Sigmoid colon (tissue), 7 donors: ENCODE results near the gene ETF1. TPM values are rescaled to one million over a fixed set of nuclear protein-coding genes. Genes with fewer than 3 reads are reported as not detected.
A peak's percentile ranks its signal among the peaks of the same experiment; 100 is the strongest.

ENCODE experiments used
- DNase-seq: peaks from one replicate; pipeline ENCODE4 v3.0.0-alpha.2; 2019
- H3K27ac ChIP-seq, 4 donors: fragments of 200-600 bp; sonication (generic); one replicate each; pipeline ENCODE4 v1.5.1; 2016 to 2019; ENCODE audit warnings: mild to moderate bottlenecking in 1 of 4
- H3K27me3 ChIP-seq, 3 donors: fragments of 200-600 bp; sonication (generic); one replicate each; pipeline ENCODE4 v1.5.1; 2019; ENCODE audit warnings: mild to moderate bottlenecking in 1 of 3
- H3K36me3 ChIP-seq, 4 donors: fragments of 200-600 bp; sonication (generic); one replicate each; pipeline ENCODE4 v1.5.1; 2016 to 2019
- H3K4me1 ChIP-seq, 4 donors: fragments of 200-600 bp; sonication (generic); one replicate each; pipeline ENCODE4 v1.5.1; 2017 to 2019
- H3K4me3 ChIP-seq, 4 donors: fragments of 200-600 bp; sonication (generic); one replicate each; pipeline ENCODE4 v1.5.1; 2017 to 2019; ENCODE audit warnings: mild to moderate bottlenecking in 2 of 4, moderate library complexity in 1 of 4
- H3K9me3 ChIP-seq, 4 donors: fragments of 200-600 bp in 3 of 4; sonication (generic) in 3 of 4; one replicate each; pipeline versions ENCODE4 v1.5.1 to v1.6.1; 2013 to 2019
- EP300 ChIP-seq, 4 donors: sonication (generic); formaldehyde crosslinking; IDR thresholded peaks; one replicate each; pipeline ENCODE4 v1.6.1; 2017; ENCODE audit warnings: antibody characterized with exemption in 4 of 4
- POLR2A ChIP-seq, 2 donors: fragments of 450-650 bp; IDR thresholded peaks; one replicate each; pipeline ENCODE4 v1.6.1; 2016; ENCODE audit warnings: antibody characterized with exemption in 2 of 2, mild to moderate bottlenecking in 2 of 2, moderate library complexity in 2 of 2
- POLR2AphosphoS5 ChIP-seq, 4 donors: sonication (generic); formaldehyde crosslinking; IDR thresholded peaks; one replicate each; pipeline ENCODE4 v1.6.1; 2017; ENCODE audit warnings: antibody characterized with exemption in 4 of 4
- WGBS, 2 donors: extraction: QIAGEN DNeasy Blood & Tissue Kit; methylation state at CpG; one replicate each; pipeline ENCODE4 v1.1.7; 2013; 5-methylcytosine and 5-hydroxymethylcytosine counted together
- intact Hi-C: fragments of 100-400 bp; cut with DNase I; formaldehyde crosslinking; loops from one replicate; pipeline ENCODE4 v1.15.1; 2023
- polyA plus RNA-seq, 3 donors: library from polyadenylated mRNA; stranded (reverse); fragments of 200-250 nt; gene quantifications; one replicate each; pipeline ENCODE4 v1.2.3, GENCODE V29; 2013
- total RNA-seq, 4 donors: library from RNA; depleted of rRNA; stranded (reverse); fragments of >200 nt; gene quantifications; one replicate each; pipeline ENCODE4 v1.1.0, GENCODE V29; 2016
- TF ChIP-seq, protein P1 (sequence below), 4 experiments: fragments of 450-650 bp in 3 of 4; fragments of 200-600 bp in 1 of 4; IDR thresholded peaks; one replicate each; pipeline ENCODE4 v1.5.1; 2016 to 2019; ENCODE audit warnings: antibody characterized with exemption in 4 of 4, mild to moderate bottlenecking in 3 of 4, moderate library complexity in 2 of 4
- donor health status: healthy with polysubstance abuse.
- donor health status: Bipolar disorder and iron deficiency.
- donor health status: healthy.

Gene ETF1
- total and polyA plus RNA-seq, 7 donors: 49.9 to 117 (median 67.0) TPM

DNA sequence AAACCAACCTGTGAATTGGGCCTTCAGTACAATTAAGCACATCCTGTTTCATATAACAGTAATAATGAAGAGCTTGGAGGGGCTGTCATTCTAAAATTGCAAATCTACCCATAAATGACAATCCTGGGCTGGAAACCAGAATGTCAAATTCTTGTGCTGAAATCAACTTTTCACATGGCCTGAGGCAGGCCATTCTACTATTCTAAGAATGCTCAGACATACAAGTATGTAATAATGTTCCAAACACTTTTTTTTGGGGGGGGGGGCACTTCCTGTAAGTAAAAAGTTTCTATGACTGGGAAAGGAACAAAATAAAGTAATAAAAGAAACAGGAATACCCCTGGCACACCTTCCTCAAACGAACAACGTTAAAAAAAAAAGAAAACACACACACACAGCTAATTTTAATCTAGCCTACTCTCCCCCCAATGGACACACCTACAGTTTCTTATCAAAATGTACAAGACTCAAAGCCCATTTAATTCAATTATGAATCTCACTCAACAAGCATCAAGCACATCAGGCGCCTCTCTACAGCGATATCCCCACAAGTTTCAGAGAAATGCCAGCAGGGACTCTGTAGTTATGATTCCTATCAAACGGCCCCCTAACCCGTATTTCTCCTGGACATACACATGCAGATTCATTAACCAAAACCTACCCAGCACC, 1.4 kb downstream of the ETF1 start:
- H3K4me3 ChIP-seq: peak overlapping the region; percentile 85 to 99 (median 96)
- peaks cover 0 to 68% (median 61%) of the 10 kb centered on the region in 4 donors for H3K4me1 ChIP-seq
- H3K27ac ChIP-seq: peak overlapping the region; percentile 95 to 100 (median 96)
- WGBS, 2 donors: 2 to 10% methylated on average over 6 of the region's 6 CpGs
- H3K27me3 ChIP-seq: no peaks in the 10 kb centered on the region
- DNase-seq: no peak
- intact Hi-C loops: loop anchor here (2.0 kb wide), 2 partner anchors 33 to 77 kb away; partner anchors contain the start of genes EGR1 and HSPA9
- H3K9me3 ChIP-seq: no peaks in the 10 kb centered on the region
- TF ChIP-seq POLR2A (IDR thresholded peaks at IDR 0.05) (no peak), POLR2AphosphoS5 (IDR thresholded peaks at IDR 0.05) (no peak), EP300 (IDR thresholded peaks at IDR 0.05) (no peak)
- TF ChIP-seq, protein P1, sequence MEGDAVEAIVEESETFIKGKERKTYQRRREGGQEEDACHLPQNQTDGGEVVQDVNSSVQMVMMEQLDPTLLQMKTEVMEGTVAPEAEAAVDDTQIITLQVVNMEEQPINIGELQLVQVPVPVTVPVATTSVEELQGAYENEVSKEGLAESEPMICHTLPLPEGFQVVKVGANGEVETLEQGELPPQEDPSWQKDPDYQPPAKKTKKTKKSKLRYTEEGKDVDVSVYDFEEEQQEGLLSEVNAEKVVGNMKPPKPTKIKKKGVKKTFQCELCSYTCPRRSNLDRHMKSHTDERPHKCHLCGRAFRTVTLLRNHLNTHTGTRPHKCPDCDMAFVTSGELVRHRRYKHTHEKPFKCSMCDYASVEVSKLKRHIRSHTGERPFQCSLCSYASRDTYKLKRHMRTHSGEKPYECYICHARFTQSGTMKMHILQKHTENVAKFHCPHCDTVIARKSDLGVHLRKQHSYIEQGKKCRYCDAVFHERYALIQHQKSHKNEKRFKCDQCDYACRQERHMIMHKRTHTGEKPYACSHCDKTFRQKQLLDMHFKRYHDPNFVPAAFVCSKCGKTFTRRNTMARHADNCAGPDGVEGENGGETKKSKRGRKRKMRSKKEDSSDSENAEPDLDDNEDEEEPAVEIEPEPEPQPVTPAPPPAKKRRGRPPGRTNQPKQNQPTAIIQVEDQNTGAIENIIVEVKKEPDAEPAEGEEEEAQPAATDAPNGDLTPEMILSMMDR (IDR thresholded peaks at IDR 0.05): no peak
- H3K36me3 ChIP-seq: no peaks in the 10 kb centered on the region

DNA sequence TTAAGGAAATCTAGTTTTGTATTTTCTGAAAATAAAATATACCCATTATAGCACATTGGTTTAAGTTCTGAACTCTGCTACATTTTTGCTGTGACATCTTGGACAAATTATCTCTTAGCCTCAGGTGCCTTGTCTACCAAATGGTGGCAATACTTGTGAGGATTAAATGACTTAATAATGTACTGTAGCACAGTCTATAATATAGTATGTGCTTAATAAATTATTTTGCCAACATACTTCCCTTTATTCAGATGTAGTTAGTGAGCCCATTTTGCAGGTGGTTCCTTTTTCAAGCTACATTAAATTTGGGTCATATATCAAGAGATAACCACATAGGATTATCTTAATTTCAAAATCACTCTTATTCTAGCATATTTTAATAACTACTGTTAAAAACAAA, 3.2 kb downstream of the ETF1 start:
- no peak overlapping the region for H3K27ac ChIP-seq
- H3K27me3 ChIP-seq: no peaks in the 10 kb centered on the region
- intact Hi-C loops: no loop called here
- no peaks in the 10 kb centered on the region for H3K36me3 ChIP-seq
- no peak overlapping the region for H3K4me3 ChIP-seq
- H3K9me3 ChIP-seq: no peaks in the 10 kb centered on the region
- no peak for DNase-seq
- TF ChIP-seq POLR2A (IDR thresholded peaks at IDR 0.05) (no peak), POLR2AphosphoS5 (IDR thresholded peaks at IDR 0.05) (no peak)
- TF ChIP-seq, protein P1 (IDR thresholded peaks at IDR 0.05): no peak
- peaks cover 0 to 56% (median 46%) of the 10 kb centered on the region in 4 donors for H3K4me1 ChIP-seq

DNA sequence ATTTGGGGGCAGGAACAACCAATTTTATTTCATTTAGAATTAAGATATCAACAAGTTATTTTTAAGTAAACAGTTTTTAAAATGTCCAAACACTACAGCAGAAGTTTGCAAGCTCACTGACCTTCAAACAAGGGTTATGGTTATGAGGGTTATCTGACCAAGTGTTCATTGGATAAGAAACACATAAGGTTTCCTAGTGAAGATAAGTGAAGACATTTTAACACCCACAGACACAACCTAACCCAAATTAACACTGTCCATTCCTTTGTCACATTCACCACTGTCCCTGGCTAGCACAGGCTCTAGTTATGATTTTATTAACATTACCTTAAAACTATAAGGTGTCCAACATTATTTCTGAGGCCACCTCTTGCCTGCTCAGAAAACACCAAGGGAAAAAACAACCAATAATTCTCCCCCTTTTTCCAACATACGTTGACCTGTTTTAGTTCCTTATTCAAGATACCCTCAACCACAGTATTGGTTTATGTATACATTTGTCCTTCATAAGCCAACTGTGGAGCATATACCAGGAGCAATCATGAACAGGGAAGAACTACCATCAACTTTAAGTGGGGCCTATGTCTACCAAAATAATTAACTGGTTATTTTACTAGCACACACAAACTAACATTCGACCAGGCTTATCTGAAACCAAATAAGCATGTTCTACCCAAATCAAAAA, 4.0 kb downstream of the ETF1 start:
- peaks cover 0 to 55% (median 39%) of the 10 kb centered on the region in 4 donors for H3K4me1 ChIP-seq
- WGBS, 2 donors: 51 to 72% methylated on average over 2 of the region's 2 CpGs

DNA sequence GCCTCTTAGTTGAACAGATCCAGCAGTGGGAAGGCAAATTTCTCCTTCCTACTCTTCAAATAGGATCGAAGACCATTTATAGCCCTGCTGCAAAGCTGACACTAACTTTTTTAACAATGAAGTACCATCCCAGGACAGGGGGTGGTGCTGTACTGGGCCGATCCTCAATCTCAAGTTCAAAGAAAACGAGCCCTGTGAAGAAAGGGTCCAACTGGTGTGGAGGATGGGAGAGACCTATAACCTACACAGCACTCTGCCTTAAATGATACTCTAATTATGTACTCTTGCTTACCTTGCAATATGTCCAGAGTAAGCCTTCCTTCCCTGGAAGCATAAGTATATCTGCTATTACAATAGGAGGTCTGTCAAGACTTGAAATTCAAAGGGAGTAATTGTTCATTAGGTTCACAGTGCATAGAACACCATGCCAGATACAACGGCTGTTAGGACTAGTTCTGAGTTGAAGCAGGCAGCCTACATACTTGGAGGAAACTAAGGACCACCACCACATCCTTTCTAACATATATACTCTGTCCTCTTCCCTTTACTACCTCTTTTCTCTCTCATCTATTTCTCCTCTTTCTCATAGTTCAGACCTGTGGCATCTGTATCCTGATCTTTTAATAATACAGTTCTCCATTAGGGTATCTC, 6.2 kb downstream of the ETF1 start:
- WGBS, 2 donors: 37 to 66% methylated on average over 4 of the region's 4 CpGs
- no peak overlapping the region for H3K4me3 ChIP-seq
- H3K36me3 ChIP-seq: no peaks in the 10 kb centered on the region
- TF ChIP-seq POLR2AphosphoS5 (IDR thresholded peaks at IDR 0.05) (no peak), EP300 (IDR thresholded peaks at IDR 0.05) (no peak), POLR2A (IDR thresholded peaks at IDR 0.05) (no peak)
- TF ChIP-seq, protein P1 (IDR thresholded peaks at IDR 0.05): no peak
- peak overlapping the region in 1 of 4 donors; percentile 13 for H3K27ac ChIP-seq
- intact Hi-C loops: no loop called here
- no peaks in the 10 kb centered on the region for H3K9me3 ChIP-seq
- no peaks in the 10 kb centered on the region for H3K27me3 ChIP-seq
- H3K4me1 ChIP-seq: peaks cover 0 to 54% (median 30%) of the 10 kb centered on the region in 4 donors
- DNase-seq: no peak

More for the DNA sequence above, 4.0 kb downstream of the ETF1 start:
- Histone ChIP-seq H3K9me3 (no peaks in the 10 kb centered on the region), H3K36me3 (no peaks in the 10 kb centered on the region), H3K27ac (no peak overlapping the region), H3K27me3 (no peaks in the 10 kb centered on the region), H3K4me3 (no peak overlapping the region)
- no peak for DNase-seq
- intact Hi-C loops: no loop called here
- TF ChIP-seq, protein P1 (IDR thresholded peaks at IDR 0.05): no peak
- no peak for TF ChIP-seq EP300 (IDR thresholded peaks at IDR 0.05)
- no peak for TF ChIP-seq POLR2A (IDR thresholded peaks at IDR 0.05)
- no peak for TF ChIP-seq POLR2AphosphoS5 (IDR thresholded peaks at IDR 0.05)
